Glomerular endothelial cell (primary cell): ENCODE measurements around the gene ASCC2. TPM values are rescaled to one million over a fixed set of nuclear protein-coding genes. Genes with fewer than 3 reads are reported as not detected.
"Not testable (repeated sequence)": the region's sequence is repeated elsewhere in the genome, so short reads cannot be mapped to it uniquely, and the experiment has no call there.

Source experiments
- DNase-seq: peaks from one replicate; pipeline ENCODE4 v3.0.0-alpha.2; 2011; ENCODE audit warnings: low read depth, low spot score; ENCODE audit errors: extremely low read depth
- total RNA-seq: library from RNA; depleted of rRNA; stranded (reverse); fragments of >200 nt; gene quantifications from 2 replicates; pipeline ENCODE4 v1.2.3, GENCODE V29; 2015

ASCC2 gene
- total RNA-seq, 1 donor from 2014 or later = 57.2 TPM

- no peak for DNase-seq
Observed at GRCh38 chr22:29856496-29856895, 18.4 kb upstream of the ASCC2 start.

- no peak for DNase-seq
Observed at GRCh38 chr22:29855611-29856181, 17.6 kb upstream of the ASCC2 start.

- no peak for DNase-seq
Observed at GRCh38 chr22:29854432-29854831, 16.4 kb upstream of the ASCC2 start.

GRCh38 chr22:29848111-29848510 lies 10.0 kb upstream of the ASCC2 start:
- DNase-seq = no peak

GRCh38 chr22:29846290-29846689 lies 8.2 kb upstream of the ASCC2 start:
- no peak for DNase-seq

GRCh38 chr22:29842740-29843139 lies 4.7 kb upstream of the ASCC2 start:
- DNase-seq = peak; percentile 41

DNA sequence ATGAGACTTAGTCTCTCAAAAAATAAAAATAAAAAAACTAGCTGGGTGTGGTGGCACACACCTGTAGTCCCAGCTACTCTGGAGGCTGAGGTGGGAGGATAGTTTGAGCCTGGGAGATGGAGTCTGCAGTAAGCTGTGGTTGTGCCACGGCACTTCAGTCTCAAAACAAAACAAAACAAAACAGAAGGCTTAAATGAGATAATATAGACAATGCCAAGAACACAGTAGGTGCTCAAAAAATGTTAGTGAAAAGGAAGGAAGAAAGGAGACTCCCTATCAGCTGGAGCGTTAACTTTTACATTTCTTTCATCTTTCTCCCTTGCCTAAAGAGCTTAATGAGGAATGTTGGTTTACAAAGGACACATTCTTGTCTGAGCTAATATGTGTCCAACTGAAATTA lies 4.1 kb upstream of the ASCC2 start:
- DNase-seq = no peak

DNA sequence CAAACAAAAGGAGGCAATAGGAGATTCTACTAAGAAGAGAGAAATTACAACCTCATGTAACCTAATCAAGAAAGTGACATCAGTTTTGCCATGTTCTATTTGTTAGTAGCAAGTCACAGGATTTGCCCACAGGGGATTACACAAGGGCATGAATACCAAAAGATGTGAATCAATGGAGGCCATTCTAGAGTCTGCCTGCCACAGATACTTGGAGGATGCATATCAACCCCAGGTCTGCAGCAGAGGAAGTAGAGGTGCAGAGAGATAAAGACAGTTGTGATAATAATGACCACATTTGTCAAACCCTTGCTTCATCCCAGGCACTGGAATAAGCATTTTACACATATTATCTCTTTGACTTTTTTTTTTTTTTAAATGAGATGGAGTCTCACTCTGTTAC lies 2.4 kb upstream of the ASCC2 start:
- DNase-seq = no peak

GRCh38 chr22:29839039-29839438 lies 965 bp upstream of the ASCC2 start:
- no peak for DNase-seq

DNA sequence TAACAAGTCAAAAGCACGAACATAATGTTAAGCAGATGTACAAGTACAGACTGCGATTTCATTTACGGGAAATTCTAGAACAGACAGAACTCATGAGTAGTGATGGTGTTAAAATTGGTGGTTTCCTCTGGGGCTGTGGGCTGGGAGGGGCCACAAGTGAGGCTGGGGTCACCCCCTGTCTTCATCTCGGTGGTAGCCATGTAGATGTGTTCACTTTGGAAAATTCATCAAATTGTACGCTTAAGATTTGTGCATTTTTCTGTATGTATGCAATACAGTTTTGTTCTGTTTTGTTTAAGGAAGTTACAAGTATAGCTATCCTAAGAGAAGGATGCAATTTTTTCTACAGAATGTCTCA lies 504 bp upstream of the ASCC2 start:
- no peak for DNase-seq

DNA sequence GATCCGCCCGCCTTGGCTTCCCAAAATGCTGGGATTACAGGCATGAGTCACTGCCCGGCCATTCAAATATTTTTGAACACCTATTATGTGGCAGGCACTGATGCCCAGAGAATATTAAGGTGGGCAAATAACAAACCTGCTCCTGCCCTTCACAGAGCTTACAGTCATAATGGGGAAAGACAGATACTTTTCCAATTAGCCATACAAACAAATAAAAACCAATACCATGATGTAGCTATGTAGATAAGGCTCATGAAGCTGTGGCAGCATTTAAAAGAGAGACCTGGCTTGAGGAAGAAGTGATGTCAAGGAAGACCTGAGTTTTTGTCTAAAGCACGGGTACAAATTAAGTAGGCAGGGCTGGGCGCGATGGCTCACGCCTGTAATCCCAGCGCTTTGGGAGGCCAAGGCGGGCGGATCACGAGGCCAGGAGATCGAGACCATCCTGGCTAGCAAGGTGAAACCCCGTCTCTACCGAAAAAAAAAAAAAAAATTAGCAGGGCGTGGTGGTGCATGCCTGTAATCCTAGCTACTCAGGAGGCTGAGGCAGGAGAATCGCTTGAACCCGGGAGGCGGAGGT lies 1.2 kb downstream of the ASCC2 start:
- not testable (repeated sequence) for DNase-seq

DNA sequence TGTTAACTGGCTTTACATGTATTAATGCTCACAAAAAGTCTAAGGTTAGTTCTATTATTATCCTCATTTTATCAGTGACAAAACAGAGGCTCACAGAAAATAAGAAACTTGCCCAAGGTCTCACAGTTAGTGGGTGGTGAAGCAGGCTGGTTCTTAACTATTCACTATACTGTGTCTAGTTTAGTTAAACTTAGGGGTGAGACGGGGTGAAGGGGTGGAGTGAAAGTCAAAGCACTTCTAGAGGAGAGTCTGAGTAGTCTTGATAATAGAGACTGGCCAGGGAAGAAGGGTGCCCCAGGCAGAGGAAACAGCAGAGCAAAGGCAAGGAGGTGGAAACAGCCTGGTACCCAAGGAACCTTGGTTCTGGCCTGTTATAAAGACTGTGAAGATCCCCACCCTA lies 4.0 kb downstream of the ASCC2 start:
- no peak for DNase-seq

DNA sequence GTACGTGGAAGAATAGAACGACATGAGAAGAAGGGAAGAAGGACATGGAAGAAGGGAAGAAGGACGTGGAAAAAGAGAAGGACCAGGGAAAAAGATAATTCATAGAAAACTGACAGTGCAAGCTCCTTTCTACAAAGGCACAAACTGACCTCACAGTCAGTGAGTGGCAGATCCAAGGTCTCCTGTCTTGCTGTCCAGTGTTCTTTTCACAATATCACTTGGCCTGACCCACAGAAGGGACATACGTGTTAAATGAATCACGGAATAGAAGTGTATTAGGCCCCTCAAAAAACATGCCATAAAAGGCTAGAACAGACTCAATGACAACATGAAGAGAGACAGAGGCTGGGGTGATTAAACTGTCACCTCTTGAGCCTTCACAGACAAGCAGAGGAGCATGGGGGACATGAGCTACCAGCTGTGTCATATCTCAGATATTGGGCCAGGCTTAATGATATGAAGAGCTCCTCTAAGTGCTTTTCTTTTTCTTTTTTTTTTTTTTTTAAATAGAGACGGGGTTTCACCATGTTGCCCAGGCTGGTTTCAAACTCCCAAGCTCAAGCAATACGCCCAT lies 4.6 kb downstream of the ASCC2 start:
- no peak for DNase-seq

- DNase-seq = no peak
Observed at GRCh38 chr22:29831958-29832357, 6.1 kb downstream of the ASCC2 start.

DNA sequence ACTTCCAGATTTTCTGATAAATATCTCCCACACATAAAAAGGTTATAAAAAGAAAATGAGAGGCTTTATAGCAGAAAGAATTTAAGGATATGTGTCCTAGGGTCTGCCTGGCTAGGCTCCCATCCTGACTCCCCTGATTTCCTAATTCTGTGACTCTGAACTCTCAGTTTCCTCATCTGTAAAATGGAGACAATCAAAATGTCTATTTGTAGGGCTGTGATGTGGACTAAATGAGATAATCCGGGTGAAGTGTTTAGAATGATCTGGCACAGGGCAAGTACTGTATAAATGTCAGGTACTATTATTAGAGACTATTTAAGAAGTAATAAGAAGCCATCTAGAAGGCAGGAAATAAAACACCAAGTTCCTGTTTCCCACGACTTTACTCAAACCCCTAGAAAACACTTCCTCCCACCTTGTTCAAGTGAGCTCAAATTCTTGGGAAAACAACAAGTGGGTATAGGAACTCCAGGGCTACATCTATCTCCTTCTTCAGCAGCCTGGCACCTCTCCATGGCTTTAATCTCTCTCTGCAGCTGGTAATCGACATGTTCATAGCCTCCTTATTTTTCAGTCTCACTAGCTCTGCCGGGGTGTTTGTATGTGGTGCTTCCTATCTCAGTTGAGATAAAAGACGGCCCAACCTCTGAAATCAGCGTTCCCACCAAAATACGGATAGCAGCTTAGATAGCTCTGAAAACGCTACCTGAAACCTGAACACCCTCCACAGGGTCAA lies 6.7 kb downstream of the ASCC2 start:
- DNase-seq = no peak

GRCh38 chr22:29830585-29830984 lies 7.5 kb downstream of the ASCC2 start:
- no peak for DNase-seq

DNA sequence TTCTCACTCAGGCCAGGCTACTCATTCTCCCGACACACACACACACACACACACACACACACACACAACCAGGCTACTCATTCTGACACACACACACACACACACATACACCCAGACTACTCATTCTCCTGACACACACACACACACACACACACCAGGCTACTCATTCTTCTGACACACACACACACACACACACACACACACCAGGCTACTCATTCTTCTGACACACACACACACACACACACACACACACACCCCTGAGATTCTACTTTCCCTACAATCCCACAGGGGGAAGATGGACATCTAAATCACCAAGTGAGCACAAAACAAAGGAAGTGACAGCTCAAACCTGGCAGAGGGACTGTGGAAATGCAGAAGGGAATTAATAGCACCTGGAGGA lies 10.3 kb downstream of the ASCC2 start:
- peak; percentile 48 for DNase-seq

DNA sequence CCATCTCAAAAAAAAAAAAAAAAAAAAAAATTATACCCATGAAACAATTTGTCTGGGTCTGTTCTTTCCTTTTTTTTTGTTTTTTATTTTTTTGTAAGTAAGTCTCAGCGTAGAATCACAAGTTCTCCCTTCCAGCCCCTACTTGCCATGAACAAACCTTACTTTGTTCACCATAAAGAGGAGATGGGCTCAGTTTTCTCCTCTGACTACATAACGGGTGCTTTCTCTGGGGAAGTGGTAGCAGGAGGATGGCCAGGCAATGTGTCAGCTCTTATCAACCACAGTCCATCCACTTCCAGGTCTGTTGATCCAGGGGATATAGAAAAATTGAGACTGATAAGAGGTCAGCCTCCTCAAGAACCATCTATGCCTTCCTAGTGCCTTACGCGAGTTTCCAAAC lies 11.0 kb downstream of the ASCC2 start:
- no peak for DNase-seq

- no peak for DNase-seq
Observed at GRCh38 chr22:29825578-29825977, 12.5 kb downstream of the ASCC2 start.

DNA sequence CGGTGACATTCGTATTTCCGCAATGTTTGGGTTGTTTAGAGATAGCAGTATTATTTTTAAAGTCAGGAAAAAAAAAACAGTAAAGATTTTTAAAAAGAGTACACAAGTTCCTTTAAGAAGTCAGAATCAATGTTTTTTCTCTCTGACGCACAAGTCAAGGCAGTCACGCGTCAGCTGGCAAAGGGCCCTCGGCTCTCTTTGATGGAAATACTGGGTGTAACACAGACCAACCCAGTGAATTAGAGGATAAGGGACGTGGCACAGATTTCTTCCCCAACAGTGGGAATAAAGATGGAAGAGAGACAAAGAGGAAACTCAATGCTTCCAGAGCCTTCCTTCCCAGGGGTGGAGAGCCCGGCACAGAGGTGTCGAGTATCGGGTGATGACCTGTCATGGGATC lies 13.4 kb downstream of the ASCC2 start:
- DNase-seq = no peak

- peak; percentile 50 for DNase-seq
Observed at GRCh38 chr22:29821291-29822016, 16.6 kb downstream of the ASCC2 start.

GRCh38 chr22:29820961-29821290 lies 17.1 kb downstream of the ASCC2 start:
- no peak for DNase-seq
